WTC11 (cell line): ENCODE data around the gene SLC25A25. TPM values are rescaled to one million over a fixed set of nuclear protein-coding genes. Genes with fewer than 3 reads are reported as not detected.

Experiments used
- ATAC-seq: fragments of 200-7000 bp; cut with Tn5 transposase; 2 replicates; pipeline ENCODE4 v1.10.0; 2021; ENCODE audit warnings: mild to moderate bottlenecking, moderate library complexity
- CTCF ChIA-PET: fragments of 300-600 bp; sonication (Branson Sonifier 250); formaldehyde crosslinking; loops from one replicate; lab custom pipeline; 2021; ENCODE audit warnings: antibody characterized with exemption; lab: Charles Lee
- POLR2A ChIA-PET: fragments of 350-600 bp; sonication (Branson Sonifier 250); formaldehyde crosslinking; loops from one replicate; lab custom pipeline; 2021; ENCODE audit warnings: antibody characterized with exemption; lab: Charles Lee
- DNase-seq: peaks from one replicate; pipeline ENCODE4 v3.0.0; 2021; ENCODE audit warnings: low spot score
- H3K27ac Mint-ChIP-seq: 2 replicates; pipeline ENCODE4 v1.8.0; 2021; ENCODE audit warnings: mixed read lengths
- H3K27me3 Mint-ChIP-seq: 2 replicates; pipeline ENCODE4 v1.8.0; 2021; ENCODE audit warnings: low read depth, mild to moderate bottlenecking, moderate library complexity, mixed read lengths
- H3K36me3 Mint-ChIP-seq: 2 replicates; pipeline ENCODE4 v1.8.0; 2021; ENCODE audit warnings: mixed read lengths
- H3K4me1 Mint-ChIP-seq: 2 replicates; pipeline ENCODE4 v1.8.0; 2022; ENCODE audit warnings: mixed read lengths
- H3K4me3 Mint-ChIP-seq: 2 replicates; pipeline ENCODE4 v1.8.0; 2021; ENCODE audit warnings: mild to moderate bottlenecking, moderate library complexity, mixed read lengths
- H3K9me3 Mint-ChIP-seq: 2 replicates; pipeline ENCODE4 v1.8.0; 2021; ENCODE audit warnings: mixed read lengths
- AFF4 ChIP-seq: sonication (generic); formaldehyde crosslinking; IDR thresholded peaks from 2 replicates; pipeline ENCODE4 v1.8.1; 2023; ENCODE audit warnings: mild to moderate bottlenecking, missing genetic modification reagents, borderline replicate concordance
- E2F1 ChIP-seq: sonication (generic); formaldehyde crosslinking; IDR thresholded peaks from 2 replicates; pipeline ENCODE4 v1.8.0; 2022; ENCODE audit warnings: mild to moderate bottlenecking, missing genetic modification reagents
- ESRRA ChIP-seq: sonication (generic); formaldehyde crosslinking; IDR thresholded peaks from 2 replicates; pipeline ENCODE4 v1.8.1; 2022; ENCODE audit warnings: mild to moderate bottlenecking, missing genetic modification reagents, borderline replicate concordance
- ETV6 ChIP-seq: sonication (generic); formaldehyde crosslinking; IDR thresholded peaks from 2 replicates; pipeline ENCODE4 v1.8.1; 2022; ENCODE audit warnings: mild to moderate bottlenecking, missing genetic modification reagents
- FOXK1 ChIP-seq: sonication (generic); formaldehyde crosslinking; IDR thresholded peaks from 2 replicates; pipeline ENCODE4 v1.8.0; 2022; ENCODE audit warnings: mild to moderate bottlenecking, moderate library complexity, missing genetic modification reagents
- GABPB1 ChIP-seq: sonication (generic); formaldehyde crosslinking; IDR thresholded peaks from 2 replicates; pipeline ENCODE4 v1.8.1; 2023; ENCODE audit warnings: mild to moderate bottlenecking, missing genetic modification reagents
- IRF2 ChIP-seq: sonication (generic); formaldehyde crosslinking; IDR thresholded peaks from 2 replicates; pipeline ENCODE4 v1.8.0; 2022; ENCODE audit warnings: low read depth, missing genetic modification reagents, borderline replicate concordance
- MAX ChIP-seq: sonication (generic); formaldehyde crosslinking; IDR thresholded peaks from 2 replicates; pipeline ENCODE4 v1.8.0; 2022; ENCODE audit warnings: mild to moderate bottlenecking, missing genetic modification reagents
- MXD4 ChIP-seq: fragments of 250-450 bp; sonication (Bioruptor Pico); IDR thresholded peaks from 2 replicates; pipeline ENCODE4 v1.8.0; 2021; ENCODE audit warnings: mild to moderate bottlenecking, moderate library complexity, borderline replicate concordance
- NFYB ChIP-seq: sonication (generic); formaldehyde crosslinking; conservative IDR thresholded peaks from 2 replicates; pipeline ENCODE4 v1.8.0; 2022; ENCODE audit warnings: low read depth, missing genetic modification reagents
- PRDM15 ChIP-seq: sonication (generic); formaldehyde crosslinking; IDR thresholded peaks from 2 replicates; pipeline ENCODE4 v1.8.0; 2022; ENCODE audit warnings: missing genetic modification reagents
- RORB ChIP-seq: fragments of 250-450 bp; sonication (Bioruptor Pico); IDR thresholded peaks from 2 replicates; pipeline ENCODE4 v1.9.0; 2021; ENCODE audit warnings: mild to moderate bottlenecking
- SMAD4 ChIP-seq: sonication (generic); formaldehyde crosslinking; IDR thresholded peaks from 2 replicates; pipeline ENCODE4 v1.8.0; 2022; ENCODE audit warnings: mild to moderate bottlenecking, missing genetic modification reagents
- TEAD1 ChIP-seq: sonication (generic); formaldehyde crosslinking; IDR thresholded peaks from 2 replicates; pipeline ENCODE4 v1.8.0; 2022; ENCODE audit warnings: mild to moderate bottlenecking, missing genetic modification reagents
- TP53 ChIP-seq: sonication (generic); formaldehyde crosslinking; IDR thresholded peaks from 2 replicates; pipeline ENCODE4 v1.8.1; 2023; ENCODE audit warnings: mild to moderate bottlenecking, missing genetic modification reagents
- ZBTB21 ChIP-seq: sonication (generic); formaldehyde crosslinking; IDR thresholded peaks from 2 replicates; pipeline ENCODE4 v1.8.1; 2023; ENCODE audit warnings: mild to moderate bottlenecking, missing genetic modification reagents, borderline replicate concordance
- ZNF138 ChIP-seq: sonication (generic); formaldehyde crosslinking; conservative IDR thresholded peaks from 2 replicates; pipeline ENCODE4 v1.8.1; 2022; ENCODE audit warnings: mild to moderate bottlenecking, moderate library complexity, missing genetic modification reagents
- ZNF317 ChIP-seq: sonication (generic); formaldehyde crosslinking; IDR thresholded peaks from 2 replicates; pipeline ENCODE4 v1.8.1; 2023; ENCODE audit warnings: low read depth, mild to moderate bottlenecking, moderate library complexity, missing genetic modification reagents, borderline replicate concordance
- ZNF416 ChIP-seq: fragments of 250-450 bp; sonication (Bioruptor Pico); IDR thresholded peaks from 2 replicates; pipeline ENCODE4 v1.9.0; 2021; ENCODE audit warnings: mild to moderate bottlenecking, inconsistent platforms
- ZNF423 ChIP-seq: fragments of 250-450 bp; sonication (Bioruptor Pico); IDR thresholded peaks from 2 replicates; pipeline ENCODE4 v2.1.2; 2022; ENCODE audit warnings: mild to moderate bottlenecking, moderate library complexity
- ZNF512 ChIP-seq: sonication (generic); formaldehyde crosslinking; IDR thresholded peaks from 2 replicates; pipeline ENCODE4 v1.8.1; 2022; ENCODE audit warnings: missing genetic modification reagents, borderline replicate concordance
- ZNF671 ChIP-seq: fragments of 250-450 bp; sonication (Bioruptor Pico); IDR thresholded peaks from 2 replicates; pipeline ENCODE4 v1.8.0; 2021; ENCODE audit warnings: mild to moderate bottlenecking
- total RNA-seq: library from RNA; stranded (reverse); gene quantifications from 3 replicates; pipeline ENCODE4 v1.2.3, GENCODE V29; 2021
- TF ChIP-seq, protein P1 (sequence below): sonication (generic); formaldehyde crosslinking; IDR thresholded peaks from 2 replicates; pipeline ENCODE4 v1.8.1; 2023; ENCODE audit warnings: mild to moderate bottlenecking, missing genetic modification reagents

The SLC25A25 gene
- total RNA-seq, 1 experiment from 2014 or later, result 17.4 TPM

DNA sequence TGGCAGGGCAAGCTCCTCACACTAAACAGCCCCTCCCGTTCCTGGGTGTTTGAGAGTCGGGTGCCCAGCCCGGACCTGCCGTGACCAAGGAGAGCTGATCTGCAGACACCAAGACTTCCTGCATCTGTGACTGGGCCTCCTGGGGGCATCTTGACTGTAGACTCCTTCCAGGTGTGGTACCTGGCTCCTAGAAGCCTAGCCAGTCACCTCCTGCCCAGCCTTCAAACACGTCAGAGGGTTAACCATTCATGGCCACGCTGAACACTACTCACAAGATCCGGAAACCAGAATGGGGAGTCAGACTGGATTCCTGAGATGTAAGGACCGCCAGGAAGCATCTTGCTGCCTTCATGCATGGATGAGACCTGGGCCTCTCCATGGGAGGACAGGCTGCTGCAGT lies 77.5 kb downstream of the SLC25A25 start:
- Mint-ChIP-seq H3K4me1 (peaks cover 6% of the 10 kb centered on the region), H3K9me3 (no peaks in the 10 kb centered on the region), H3K36me3 (no peaks in the 10 kb centered on the region), H3K27me3 (no peaks in the 10 kb centered on the region), H3K27ac (0 out of 2 replicates have a peak overlapping the region, but pooled peaks have one; percentile 65)
- ChIA-PET CTCF (interaction anchor here (0.7 to 3.3 kb wide), 3 partner anchors 14 to 28 kb away, joined by 3 to 27 read pairs (median 10); partner anchors contain the start of gene BBLN), POLR2A (no interaction called here)
- no peak for DNase-seq
- no peak for TF ChIP-seq PRDM15
- no peak for TF ChIP-seq GABPB1 (CRISPR knock-in tag)
- TF ChIP-seq ZNF512, result no peak
- no peak for TF ChIP-seq TP53 (CRISPR knock-in tag)
- no peak for TF ChIP-seq AFF4
- TF ChIP-seq ZBTB21, result no peak
- TF ChIP-seq ZNF671, result no peak
- no peak for TF ChIP-seq E2F1 (CRISPR knock-in tag)
- TF ChIP-seq ZNF138, result no peak
- TF ChIP-seq FOXK1 (CRISPR knock-in tag), result no peak
- no peak for TF ChIP-seq RORB (CRISPR knock-in tag)
- TF ChIP-seq, all 79 proteins: peak for 0
- no peak overlapping the region for H3K4me3 Mint-ChIP-seq
- no peak for ATAC-seq

DNA sequence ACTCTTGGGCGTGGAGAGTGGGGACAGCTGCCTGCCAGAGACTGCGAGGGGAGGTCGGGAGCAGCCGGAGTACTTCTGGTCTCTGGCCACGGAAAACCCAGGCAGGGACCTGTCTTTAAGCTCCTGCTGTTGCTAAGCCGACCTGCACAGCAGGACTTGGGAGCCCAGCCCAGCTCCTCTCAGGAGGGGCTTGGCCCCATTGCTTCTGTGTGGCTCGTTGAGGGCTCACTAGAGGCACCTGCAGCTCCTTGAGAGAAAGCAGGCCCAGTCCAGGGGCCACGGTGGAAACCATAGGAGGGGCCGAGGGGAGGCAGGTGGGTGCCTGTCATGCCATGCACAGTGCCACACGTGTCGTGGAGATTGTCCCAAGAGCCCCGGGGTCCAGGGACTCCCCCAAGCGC lies 77.9 kb downstream of the SLC25A25 start:
- H3K27ac Mint-ChIP-seq, result no peak overlapping the region
- ChIA-PET CTCF (interaction anchor here (0.7 to 3.3 kb wide), 3 partner anchors 14 to 28 kb away, joined by 3 to 27 read pairs (median 10); partner anchors contain the start of gene BBLN), POLR2A (no interaction called here)
- ATAC-seq, result no peak
- no peak overlapping the region for H3K4me3 Mint-ChIP-seq
- no peak for DNase-seq
- H3K27me3 Mint-ChIP-seq, result peaks cover 3% of the 10 kb centered on the region; the same call in 1 of the 2 replicates
- peaks cover 9% of the 10 kb centered on the region for H3K4me1 Mint-ChIP-seq
- H3K36me3 Mint-ChIP-seq, result no peaks in the 10 kb centered on the region
- no peaks in the 10 kb centered on the region for H3K9me3 Mint-ChIP-seq
- TF ChIP-seq ESRRA (CRISPR knock-in tag) (no peak), MAX (no peak), IRF2 (CRISPR knock-in tag) (no peak), NFYB (CRISPR knock-in tag) (no peak), ZNF416 (CRISPR knock-in tag) (no peak), SMAD4 (CRISPR knock-in tag) (no peak), MXD4 (CRISPR knock-in tag) (no peak), TEAD1 (CRISPR knock-in tag) (no peak), ZNF423 (CRISPR knock-in tag) (no peak), ETV6 (CRISPR knock-in tag) (no peak), E2F1 (CRISPR knock-in tag) (no peak), ZNF317 (no peak)
- TF ChIP-seq, protein P1, sequence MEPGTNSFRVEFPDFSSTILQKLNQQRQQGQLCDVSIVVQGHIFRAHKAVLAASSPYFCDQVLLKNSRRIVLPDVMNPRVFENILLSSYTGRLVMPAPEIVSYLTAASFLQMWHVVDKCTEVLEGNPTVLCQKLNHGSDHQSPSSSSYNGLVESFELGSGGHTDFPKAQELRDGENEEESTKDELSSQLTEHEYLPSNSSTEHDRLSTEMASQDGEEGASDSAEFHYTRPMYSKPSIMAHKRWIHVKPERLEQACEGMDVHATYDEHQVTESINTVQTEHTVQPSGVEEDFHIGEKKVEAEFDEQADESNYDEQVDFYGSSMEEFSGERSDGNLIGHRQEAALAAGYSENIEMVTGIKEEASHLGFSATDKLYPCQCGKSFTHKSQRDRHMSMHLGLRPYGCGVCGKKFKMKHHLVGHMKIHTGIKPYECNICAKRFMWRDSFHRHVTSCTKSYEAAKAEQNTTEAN (CRISPR knock-in tag), result no peak
